ENCODE data around the gene RANBP3L. TPM values are rescaled to one million over a fixed set of nuclear protein-coding genes. Genes with fewer than 3 reads are reported as not detected.
A peak's percentile ranks its signal among the peaks of the same experiment; 100 is the strongest.

RANBP3L gene
- total and polyA plus RNA-seq, 2 experiments from 2014 or later: not detected

GRCh38 chr5:36241631-36242533 is 59.8 kb downstream of the RANBP3L start, which contains the start of gene NADK2:
Gene NADK2 (minus strand): TSS chr5:36241925. CDS start chr5:36241798, 127 bp downstream.
- Histone ChIP-seq H3K9me2 (ENCODE audit: insufficient read depth) (no peaks in the 10 kb centered on the region; the same call in 1 of the 2 replicates), H3K27ac (ENCODE audit: low read depth) (peak within 1 kb of the TSS; percentile 83; the same call in 1 of the 2 replicates), H4K20me1 (replicated peaks; ENCODE audit: insufficient read depth) (no peaks in the 10 kb centered on the region), H3K27me3 (ENCODE audit: insufficient read depth) (peaks cover 20% of the 10 kb centered on the region), H3K4me2 (peak within 1 kb of the TSS; percentile 87), H3K36me3 (ENCODE audit: insufficient read depth) (no peaks in the 10 kb centered on the region), H3K79me2 (replicated peaks; ENCODE audit: insufficient read depth) (no peaks in the 10 kb centered on the region; the same call in 1 of the 2 replicates), H2AFZ (peak within 1 kb of the TSS; percentile 91), H3K4me3 (peak within 1 kb of the TSS; percentile 86), H3K4me1 (ENCODE audit: insufficient read depth) (peaks cover 11% of the 10 kb centered on the region), H3F3A (replicated peaks; ENCODE audit: low read depth) (no peaks in the 10 kb centered on the region)
- TF ChIP-seq, protein P1, sequence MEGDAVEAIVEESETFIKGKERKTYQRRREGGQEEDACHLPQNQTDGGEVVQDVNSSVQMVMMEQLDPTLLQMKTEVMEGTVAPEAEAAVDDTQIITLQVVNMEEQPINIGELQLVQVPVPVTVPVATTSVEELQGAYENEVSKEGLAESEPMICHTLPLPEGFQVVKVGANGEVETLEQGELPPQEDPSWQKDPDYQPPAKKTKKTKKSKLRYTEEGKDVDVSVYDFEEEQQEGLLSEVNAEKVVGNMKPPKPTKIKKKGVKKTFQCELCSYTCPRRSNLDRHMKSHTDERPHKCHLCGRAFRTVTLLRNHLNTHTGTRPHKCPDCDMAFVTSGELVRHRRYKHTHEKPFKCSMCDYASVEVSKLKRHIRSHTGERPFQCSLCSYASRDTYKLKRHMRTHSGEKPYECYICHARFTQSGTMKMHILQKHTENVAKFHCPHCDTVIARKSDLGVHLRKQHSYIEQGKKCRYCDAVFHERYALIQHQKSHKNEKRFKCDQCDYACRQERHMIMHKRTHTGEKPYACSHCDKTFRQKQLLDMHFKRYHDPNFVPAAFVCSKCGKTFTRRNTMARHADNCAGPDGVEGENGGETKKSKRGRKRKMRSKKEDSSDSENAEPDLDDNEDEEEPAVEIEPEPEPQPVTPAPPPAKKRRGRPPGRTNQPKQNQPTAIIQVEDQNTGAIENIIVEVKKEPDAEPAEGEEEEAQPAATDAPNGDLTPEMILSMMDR (conservative IDR thresholded peaks at IDR 0.05; ENCODE audit: low read depth in 2 of 2): peak; percentile 62 to 64
- TF ChIP-seq JUNB (IDR thresholded peaks at IDR 0.05; ENCODE audit: unreplicated experiment): no peak
- peak; percentile 1 for TF ChIP-seq REST (IDR thresholded peaks at IDR 0.05; ENCODE audit: unreplicated experiment)
- peak; percentile 35; the same call in 1 of the 2 replicates for TF ChIP-seq CREB1 (CRISPR knock-in tag; IDR thresholded peaks at IDR 0.05; ENCODE audit: low read depth)
- TF ChIP-seq POLR2AphosphoS5 (IDR thresholded peaks at IDR 0.05; ENCODE audit: low read depth): peak; percentile 71
- DNase-seq (ENCODE audit: low spot score) (peak; percentile 98), ATAC-seq (peak; percentile 85)
- peak within 1 kb of the TSS; percentile 85 for H3K4me3 Mint-ChIP-seq
- peaks cover 18% of the 10 kb centered on the region for H3K27me3 Mint-ChIP-seq (ENCODE audit: insufficient read depth, low read depth, poor library complexity)
- peak within 1 kb of the TSS; percentile 92 for H3K27ac Mint-ChIP-seq
- peaks cover 10% of the 10 kb centered on the region; the same call in 2 of the 3 replicates for H3K36me3 Mint-ChIP-seq (ENCODE audit: low read depth)
- peaks cover 13% of the 10 kb centered on the region; the same call in 2 of the 3 replicates for H3K9me3 Mint-ChIP-seq
- peaks cover 20% of the 10 kb centered on the region for H3K4me1 Mint-ChIP-seq

Measured in GM23338 (cell line).